HEK293 (cell line): ENCODE data around the gene RASA4B.
A peak's percentile ranks its signal among the peaks of the same experiment; 100 is the strongest.

ENCODE experiments used
- CTCF ChIA-PET: fragments of 350-600 bp; formaldehyde crosslinking; extraction: SDS; loops from one replicate; lab custom pipeline; 2021; ENCODE audit warnings: antibody characterized with exemption; lab: Yijun Ruan, JAX
- POLR2A ChIA-PET: fragments of 300-600 bp; formaldehyde crosslinking; extraction: SDS; loops from one replicate; lab custom pipeline; 2020; ENCODE audit warnings: antibody characterized with exemption, inconsistent platforms; lab: Yijun Ruan, JAX
- H3K27ac ChIP-seq: fragments of 200-500 bp; sonication (Bioruptor generic); 2 replicates; pipeline ENCODE4 v1.5.1; 2014; ENCODE audit warnings: low read depth, low read length, control low read depth, inconsistent platforms; ENCODE audit errors: extremely low read depth
- H3K36me3 ChIP-seq, 2 experiments: fragments of 200-500 bp in 1 of 2; sonication (Bioruptor generic) in 1 of 2; 1 replicate in 1 of 2; 2 replicates in 1 of 2; pipeline ENCODE4 v1.5.1; 2014 to 2017; ENCODE audit warnings: inconsistent platforms in 2 of 2, low read length in 2 of 2; ENCODE audit not compliant: control insufficient read depth in 2 of 2, insufficient read depth in 1 of 2
- H3K4me1 ChIP-seq: fragments of 200-500 bp; sonication (Bioruptor generic); 2 replicates; pipeline ENCODE4 v1.5.1; 2014; ENCODE audit warnings: mild to moderate bottlenecking, low read length, inconsistent platforms; ENCODE audit not compliant: control insufficient read depth, insufficient read depth
- H3K4me3 ChIP-seq: 2 replicates; pipeline ENCODE4 v1.5.1; 2011; ENCODE audit warnings: low read depth, mild to moderate bottlenecking, control low read depth, low read length, moderate library complexity
- H3K9me3 ChIP-seq: fragments of 200-500 bp; sonication (Bioruptor generic); 2 replicates; pipeline ENCODE4 v1.5.1; 2014; ENCODE audit warnings: low read depth, low read length, inconsistent platforms; ENCODE audit not compliant: control insufficient read depth, insufficient read depth
- MYNN ChIP-seq: fragments of 450-650 bp; formaldehyde crosslinking; IDR thresholded peaks from 2 replicates; pipeline ENCODE4 v1.5.1; 2016; ENCODE audit warnings: missing biosample characterization, missing genetic modification characterization, borderline replicate concordance
- MZF1 ChIP-seq: fragments of 450-650 bp; formaldehyde crosslinking; IDR thresholded peaks from 2 replicates; pipeline ENCODE4 v1.5.1; 2017; ENCODE audit warnings: missing biosample characterization, missing genetic modification characterization, borderline replicate concordance
- REPIN1 ChIP-seq: fragments of 450-650 bp; formaldehyde crosslinking; IDR thresholded peaks from 2 replicates; pipeline ENCODE4 v1.5.1; 2017; ENCODE audit warnings: missing biosample characterization, missing genetic modification characterization, low read depth
- SETDB1 ChIP-seq: IDR thresholded peaks from one replicate; pipeline ENCODE4 v1.6.1; 2017; ENCODE audit warnings: mild to moderate bottlenecking, low read length, moderate library complexity, mixed read lengths; ENCODE audit not compliant: insufficient read length
- WT1 ChIP-seq: fragments of 450-650 bp; formaldehyde crosslinking; IDR thresholded peaks from 2 replicates; pipeline ENCODE4 v1.5.1; 2016; ENCODE audit warnings: missing biosample characterization, missing genetic modification characterization
- ZBTB10 ChIP-seq: fragments of 450-650 bp; formaldehyde crosslinking; IDR thresholded peaks from 2 replicates; pipeline ENCODE4 v1.5.1; 2016; ENCODE audit warnings: missing biosample characterization, missing genetic modification characterization
- ZFHX2 ChIP-seq: fragments of 450-650 bp; formaldehyde crosslinking; conservative IDR thresholded peaks from 2 replicates; pipeline ENCODE4 v1.5.1; 2016; ENCODE audit warnings: missing biosample characterization, missing genetic modification characterization
- ZNF138 ChIP-seq: fragments of 450-650 bp; formaldehyde crosslinking; IDR thresholded peaks from 2 replicates; pipeline ENCODE4 v1.5.1; 2016; ENCODE audit warnings: missing biosample characterization, missing genetic modification characterization, borderline replicate concordance
- ZNF202 ChIP-seq: fragments of 450-650 bp; formaldehyde crosslinking; IDR thresholded peaks from 2 replicates; pipeline ENCODE4 v1.5.1; 2016; ENCODE audit warnings: missing biosample characterization, missing genetic modification characterization, borderline replicate concordance
- ZNF214 ChIP-seq: fragments of 450-650 bp; formaldehyde crosslinking; IDR thresholded peaks from 2 replicates; pipeline ENCODE4 v1.5.1; 2017; ENCODE audit warnings: missing biosample characterization, mild to moderate bottlenecking, missing genetic modification characterization, borderline replicate concordance
- ZNF302 ChIP-seq: fragments of 450-650 bp; formaldehyde crosslinking; IDR thresholded peaks from 2 replicates; pipeline ENCODE4 v1.5.1; 2016; ENCODE audit warnings: missing biosample characterization, missing genetic modification characterization, low read depth
- ZNF391 ChIP-seq: fragments of 450-650 bp; formaldehyde crosslinking; IDR thresholded peaks from 2 replicates; pipeline ENCODE4 v1.5.1; 2016; ENCODE audit warnings: low read depth, missing biosample characterization, missing genetic modification characterization, borderline replicate concordance
- ZNF423 ChIP-seq: fragments of 450-650 bp; formaldehyde crosslinking; IDR thresholded peaks from 2 replicates; pipeline ENCODE4 v1.5.1; 2016; ENCODE audit warnings: missing biosample characterization, missing genetic modification characterization
- ZNF548 ChIP-seq: fragments of 450-650 bp; formaldehyde crosslinking; IDR thresholded peaks from 2 replicates; pipeline ENCODE4 v1.5.1; 2016; ENCODE audit warnings: missing biosample characterization, missing genetic modification characterization
- ZNF837 ChIP-seq: fragments of 450-650 bp; formaldehyde crosslinking; IDR thresholded peaks from 2 replicates; pipeline ENCODE4 v1.5.1; 2016; ENCODE audit warnings: missing biosample characterization, missing genetic modification characterization
- ZSCAN16 ChIP-seq: fragments of 450-650 bp; formaldehyde crosslinking; IDR thresholded peaks from 2 replicates; pipeline ENCODE4 v1.5.1; 2016; ENCODE audit warnings: missing biosample characterization, missing genetic modification characterization
- ZSCAN4 ChIP-seq: fragments of 450-650 bp; formaldehyde crosslinking; IDR thresholded peaks from 2 replicates; pipeline ENCODE4 v1.5.1; 2017; ENCODE audit warnings: missing biosample characterization, missing genetic modification characterization
- TF ChIP-seq, protein P1 (sequence below): fragments of 450-650 bp; formaldehyde crosslinking; IDR thresholded peaks from 2 replicates; pipeline ENCODE4 v1.5.1; 2016; ENCODE audit warnings: missing biosample characterization, missing genetic modification characterization
- TF ChIP-seq, protein P2 (sequence below): fragments of 450-650 bp; formaldehyde crosslinking; IDR thresholded peaks from 2 replicates; pipeline ENCODE4 v1.5.1; 2017; ENCODE audit warnings: missing biosample characterization, missing genetic modification characterization
- TF ChIP-seq, protein P3 (sequence below): fragments of 450-650 bp; formaldehyde crosslinking; IDR thresholded peaks from 2 replicates; pipeline ENCODE4 v1.5.1; 2016; ENCODE audit warnings: missing biosample characterization, missing genetic modification characterization
- TF ChIP-seq, protein P4 (sequence below): fragments of 450-650 bp; formaldehyde crosslinking; IDR thresholded peaks from 2 replicates; pipeline ENCODE4 v1.5.1; 2016; ENCODE audit warnings: missing biosample characterization, missing genetic modification characterization

RASA4B gene

GRCh38 chr7:102464577-102465280 is 52.8 kb downstream of the RASA4B start, which contains the start of the genes ALKBH4 and LRWD1 (continued):
- TF ChIP-seq ZSCAN4 (no peak), ZNF202 (tag by site-specific recombination) (no peak), REPIN1 (tag by site-specific recombination) (no peak), ZNF302 (no peak), ZNF138 (tag by site-specific recombination) (no peak), ZSCAN16 (peak; percentile 75), ZNF548 (tag by site-specific recombination) (no peak), MYNN (tag by site-specific recombination) (0 out of 2 replicates have a peak, but pooled peaks have one; percentile 32), WT1 (tag by site-specific recombination) (no peak), ZFHX2 (tag by site-specific recombination) (peak; percentile 91), ZNF214 (no peak)
- TF ChIP-seq, protein P1, sequence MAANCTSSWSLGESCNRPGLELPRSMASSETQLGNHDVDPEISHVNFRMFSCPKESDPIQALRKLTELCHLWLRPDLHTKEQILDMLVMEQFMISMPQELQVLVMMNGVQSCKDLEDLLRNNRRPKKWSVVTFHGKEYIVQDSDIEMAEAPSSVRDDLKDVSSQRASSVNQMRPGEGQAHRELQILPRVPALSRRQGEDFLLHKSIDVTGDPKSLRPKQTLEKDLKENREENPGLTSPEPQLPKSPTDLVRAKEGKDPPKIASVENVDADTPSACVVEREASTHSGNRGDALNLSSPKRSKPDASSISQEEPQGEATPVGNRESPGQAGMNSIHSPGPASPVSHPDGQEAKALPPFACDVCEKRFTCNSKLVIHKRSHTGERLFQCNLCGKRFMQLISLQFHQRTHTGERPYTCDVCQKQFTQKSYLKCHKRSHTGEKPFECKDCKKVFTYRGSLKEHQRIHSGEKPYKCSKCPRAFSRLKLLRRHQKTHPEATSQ (tag by site-specific recombination), result no peak
- TF ChIP-seq, protein P2, sequence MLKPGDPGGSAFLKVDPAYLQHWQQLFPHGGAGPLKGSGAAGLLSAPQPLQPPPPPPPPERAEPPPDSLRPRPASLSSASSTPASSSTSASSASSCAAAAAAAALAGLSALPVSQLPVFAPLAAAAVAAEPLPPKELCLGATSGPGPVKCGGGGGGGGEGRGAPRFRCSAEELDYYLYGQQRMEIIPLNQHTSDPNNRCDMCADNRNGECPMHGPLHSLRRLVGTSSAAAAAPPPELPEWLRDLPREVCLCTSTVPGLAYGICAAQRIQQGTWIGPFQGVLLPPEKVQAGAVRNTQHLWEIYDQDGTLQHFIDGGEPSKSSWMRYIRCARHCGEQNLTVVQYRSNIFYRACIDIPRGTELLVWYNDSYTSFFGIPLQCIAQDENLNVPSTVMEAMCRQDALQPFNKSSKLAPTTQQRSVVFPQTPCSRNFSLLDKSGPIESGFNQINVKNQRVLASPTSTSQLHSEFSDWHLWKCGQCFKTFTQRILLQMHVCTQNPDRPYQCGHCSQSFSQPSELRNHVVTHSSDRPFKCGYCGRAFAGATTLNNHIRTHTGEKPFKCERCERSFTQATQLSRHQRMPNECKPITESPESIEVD (tag by site-specific recombination), result no peak

GRCh38 chr7:102463841-102464576 is 53.6 kb downstream of the RASA4B start:
- peak overlapping the region; percentile 76 for H3K4me3 ChIP-seq
- no peaks in the 10 kb centered on the region for H3K9me3 ChIP-seq
- CTCF ChIA-PET, result interaction anchor here (0.6 to 1.0 kb wide), 5 partner anchors 23 to 236 kb away, joined by 3 to 7 read pairs (median 3); no protein-coding TSS in a partner anchor
- H3K27ac ChIP-seq, result peak overlapping the region; percentile 60
- POLR2A ChIA-PET, result interaction anchor here (1.0 to 1.1 kb wide), 2 partner anchors 10 to 68 kb away, joined by 3 to 7 read pairs; partner anchors contain the start of gene PRKRIP1
- H3K4me1 ChIP-seq, result no peaks in the 10 kb centered on the region; the same call in 1 of the 2 replicates
- peaks cover under 1 to 23% of the 10 kb centered on the region in 2 experiments; a peak in 2 of 3 replicates for H3K36me3 ChIP-seq
- TF ChIP-seq, protein P3, sequence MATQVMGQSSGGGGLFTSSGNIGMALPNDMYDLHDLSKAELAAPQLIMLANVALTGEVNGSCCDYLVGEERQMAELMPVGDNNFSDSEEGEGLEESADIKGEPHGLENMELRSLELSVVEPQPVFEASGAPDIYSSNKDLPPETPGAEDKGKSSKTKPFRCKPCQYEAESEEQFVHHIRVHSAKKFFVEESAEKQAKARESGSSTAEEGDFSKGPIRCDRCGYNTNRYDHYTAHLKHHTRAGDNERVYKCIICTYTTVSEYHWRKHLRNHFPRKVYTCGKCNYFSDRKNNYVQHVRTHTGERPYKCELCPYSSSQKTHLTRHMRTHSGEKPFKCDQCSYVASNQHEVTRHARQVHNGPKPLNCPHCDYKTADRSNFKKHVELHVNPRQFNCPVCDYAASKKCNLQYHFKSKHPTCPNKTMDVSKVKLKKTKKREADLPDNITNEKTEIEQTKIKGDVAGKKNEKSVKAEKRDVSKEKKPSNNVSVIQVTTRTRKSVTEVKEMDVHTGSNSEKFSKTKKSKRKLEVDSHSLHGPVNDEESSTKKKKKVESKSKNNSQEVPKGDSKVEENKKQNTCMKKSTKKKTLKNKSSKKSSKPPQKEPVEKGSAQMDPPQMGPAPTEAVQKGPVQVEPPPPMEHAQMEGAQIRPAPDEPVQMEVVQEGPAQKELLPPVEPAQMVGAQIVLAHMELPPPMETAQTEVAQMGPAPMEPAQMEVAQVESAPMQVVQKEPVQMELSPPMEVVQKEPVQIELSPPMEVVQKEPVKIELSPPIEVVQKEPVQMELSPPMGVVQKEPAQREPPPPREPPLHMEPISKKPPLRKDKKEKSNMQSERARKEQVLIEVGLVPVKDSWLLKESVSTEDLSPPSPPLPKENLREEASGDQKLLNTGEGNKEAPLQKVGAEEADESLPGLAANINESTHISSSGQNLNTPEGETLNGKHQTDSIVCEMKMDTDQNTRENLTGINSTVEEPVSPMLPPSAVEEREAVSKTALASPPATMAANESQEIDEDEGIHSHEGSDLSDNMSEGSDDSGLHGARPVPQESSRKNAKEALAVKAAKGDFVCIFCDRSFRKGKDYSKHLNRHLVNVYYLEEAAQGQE (tag by site-specific recombination), result peak; percentile 21; the same call in 1 of the 2 replicates
- 0 out of 2 replicates have a peak, but pooled peaks have one; percentile 44 for TF ChIP-seq ZNF837 (tag by site-specific recombination)
- TF ChIP-seq WT1 (tag by site-specific recombination), result no peak
- peak; percentile 37; the same call in 1 of the 2 replicates for TF ChIP-seq ZNF423 (tag by site-specific recombination)
- TF ChIP-seq, protein P4, sequence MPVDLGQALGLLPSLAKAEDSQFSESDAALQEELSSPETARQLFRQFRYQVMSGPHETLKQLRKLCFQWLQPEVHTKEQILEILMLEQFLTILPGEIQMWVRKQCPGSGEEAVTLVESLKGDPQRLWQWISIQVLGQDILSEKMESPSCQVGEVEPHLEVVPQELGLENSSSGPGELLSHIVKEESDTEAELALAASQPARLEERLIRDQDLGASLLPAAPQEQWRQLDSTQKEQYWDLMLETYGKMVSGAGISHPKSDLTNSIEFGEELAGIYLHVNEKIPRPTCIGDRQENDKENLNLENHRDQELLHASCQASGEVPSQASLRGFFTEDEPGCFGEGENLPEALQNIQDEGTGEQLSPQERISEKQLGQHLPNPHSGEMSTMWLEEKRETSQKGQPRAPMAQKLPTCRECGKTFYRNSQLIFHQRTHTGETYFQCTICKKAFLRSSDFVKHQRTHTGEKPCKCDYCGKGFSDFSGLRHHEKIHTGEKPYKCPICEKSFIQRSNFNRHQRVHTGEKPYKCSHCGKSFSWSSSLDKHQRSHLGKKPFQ, result no peak
- TF ChIP-seq SETDB1, result no peak
- TF ChIP-seq ZNF391, result no peak
- TF ChIP-seq MZF1 (tag by site-specific recombination), result 0 out of 2 replicates have a peak, but pooled peaks have one; percentile 29
- TF ChIP-seq ZBTB10 (tag by site-specific recombination), result 0 out of 2 replicates have a peak, but pooled peaks have one; percentile 25
